A673 (cell line): ENCODE measurements around the gene TEPSIN. TPM values are rescaled to one million over a fixed set of nuclear protein-coding genes. Genes with fewer than 3 reads are reported as not detected.

Source experiments
- BruUV-seq: library from RNA; stranded (reverse); fragments of 400-500 nt; replicated peaks from 2 replicates; lab custom pipeline; 2021; lab: Mats Ljungman, UMichigan
- CTCF ChIA-PET: fragments of 300-600 bp; sonication (Branson Sonifier 250); formaldehyde crosslinking; loops from one replicate; lab custom pipeline; 2022; ENCODE audit warnings: antibody characterized with exemption; lab: Charles Lee
- POLR2A ChIA-PET: fragments of 300-600 bp; sonication (Branson Sonifier 250); formaldehyde crosslinking; loops from one replicate; lab custom pipeline; 2022; ENCODE audit warnings: antibody characterized with exemption; ENCODE audit not compliant: low non-redundant PET; lab: Charles Lee
- DNase-seq: peaks from one replicate; pipeline ENCODE4 v3.0.0-alpha.2; 2015; ENCODE audit warnings: low spot score
- H3K27ac ChIP-seq: fragments of 200-600 bp; sonication (generic); 2 replicates; pipeline ENCODE4 v1.5.1; 2016; ENCODE audit warnings: mixed run types, low read depth, mild to moderate bottlenecking, mixed read lengths, antibody characterized with exemption, low read length; ENCODE audit not compliant: poor library complexity, severe bottlenecking
- H3K27me3 ChIP-seq: fragments of 200-600 bp; sonication (generic); replicated peaks from 2 replicates; pipeline ENCODE4 v1.6.1; 2017; ENCODE audit warnings: mixed run types, low read depth, mild to moderate bottlenecking, mixed read lengths, antibody characterized with exemption, low read length; ENCODE audit not compliant: insufficient read depth, poor library complexity
- H3K36me3 ChIP-seq: fragments of 200-600 bp; sonication (generic); 2 replicates; pipeline ENCODE4 v1.6.1; 2016; ENCODE audit warnings: mixed run types, mild to moderate bottlenecking, mixed read lengths, antibody characterized with exemption, low read length; ENCODE audit not compliant: insufficient read depth, poor library complexity, severe bottlenecking
- H3K4me1 ChIP-seq: fragments of 200-600 bp; sonication (generic); 2 replicates; pipeline ENCODE4 v1.6.1; 2017; ENCODE audit warnings: mixed run types, mild to moderate bottlenecking, mixed read lengths, antibody characterized with exemption, low read length; ENCODE audit not compliant: insufficient read depth, poor library complexity, severe bottlenecking
- H3K4me3 ChIP-seq: fragments of 200-600 bp; sonication (generic); 2 replicates; pipeline ENCODE4 v1.5.1; 2016; ENCODE audit warnings: low read depth, mixed run types, mild to moderate bottlenecking, mixed read lengths, low read length; ENCODE audit not compliant: poor library complexity, severe bottlenecking
- H3K9me3 ChIP-seq: fragments of 200-600 bp; sonication (generic); 2 replicates; pipeline ENCODE4 v1.6.1; 2016; ENCODE audit warnings: mixed run types, low read depth, mild to moderate bottlenecking, mixed read lengths, antibody characterized with exemption, low read length; ENCODE audit not compliant: poor library complexity, severe bottlenecking
- EZH2 ChIP-seq: fragments of 200-600 bp; sonication (generic); IDR thresholded peaks from 2 replicates; pipeline ENCODE4 v1.6.1; 2017; ENCODE audit warnings: borderline replicate concordance, low read depth, mild to moderate bottlenecking, mixed read lengths, antibody characterized with exemption, low read length; ENCODE audit not compliant: poor library complexity, severe bottlenecking
- intact Hi-C: fragments of 100-400 bp; cut with micrococcal nuclease; formaldehyde crosslinking; loops from one replicate; pipeline ENCODE4 v1.10.0; 2022; ENCODE audit not compliant: unreplicated experiment
- total RNA-seq: library from RNA; stranded (reverse); gene quantifications from 2 replicates; pipeline ENCODE4 v1.2.3, GENCODE V29; 2021
- TF ChIP-seq, protein P1 (sequence below): fragments of 300-800, 200-600 bp; sonication (generic); conservative IDR thresholded peaks from 2 replicates; pipeline ENCODE4 v1.5.1; 2017; ENCODE audit warnings: low read depth, mild to moderate bottlenecking, antibody characterized with exemption, low read length, moderate library complexity, mixed read lengths

TEPSIN gene
- total RNA-seq, 1 experiment from 2014 or later = 36.1 TPM

DNA sequence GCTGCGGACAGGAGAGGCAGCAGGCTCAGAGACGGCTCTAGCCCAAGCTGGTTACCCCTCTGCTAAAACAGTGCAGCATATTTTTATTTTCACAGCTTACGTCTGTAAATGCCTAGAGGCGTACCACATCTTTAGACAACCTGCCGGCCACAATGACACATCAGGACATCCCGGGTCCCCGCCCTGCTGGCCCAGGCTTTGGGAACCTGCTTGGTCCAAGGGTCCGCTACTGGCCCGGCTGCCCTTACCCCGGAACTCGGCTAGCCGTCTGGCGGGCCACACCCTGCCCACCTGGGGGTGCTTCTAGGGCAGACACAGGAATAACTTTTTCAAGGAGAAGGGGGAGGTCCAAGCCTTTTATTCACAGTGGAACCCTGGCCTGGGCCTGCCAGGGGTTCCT lies 20.4 kb downstream of the TEPSIN start:
- H3K4me3 ChIP-seq = no peak overlapping the region
- intact Hi-C loops = no loop called here
- no peak for TF ChIP-seq EZH2
- TF ChIP-seq, protein P1, sequence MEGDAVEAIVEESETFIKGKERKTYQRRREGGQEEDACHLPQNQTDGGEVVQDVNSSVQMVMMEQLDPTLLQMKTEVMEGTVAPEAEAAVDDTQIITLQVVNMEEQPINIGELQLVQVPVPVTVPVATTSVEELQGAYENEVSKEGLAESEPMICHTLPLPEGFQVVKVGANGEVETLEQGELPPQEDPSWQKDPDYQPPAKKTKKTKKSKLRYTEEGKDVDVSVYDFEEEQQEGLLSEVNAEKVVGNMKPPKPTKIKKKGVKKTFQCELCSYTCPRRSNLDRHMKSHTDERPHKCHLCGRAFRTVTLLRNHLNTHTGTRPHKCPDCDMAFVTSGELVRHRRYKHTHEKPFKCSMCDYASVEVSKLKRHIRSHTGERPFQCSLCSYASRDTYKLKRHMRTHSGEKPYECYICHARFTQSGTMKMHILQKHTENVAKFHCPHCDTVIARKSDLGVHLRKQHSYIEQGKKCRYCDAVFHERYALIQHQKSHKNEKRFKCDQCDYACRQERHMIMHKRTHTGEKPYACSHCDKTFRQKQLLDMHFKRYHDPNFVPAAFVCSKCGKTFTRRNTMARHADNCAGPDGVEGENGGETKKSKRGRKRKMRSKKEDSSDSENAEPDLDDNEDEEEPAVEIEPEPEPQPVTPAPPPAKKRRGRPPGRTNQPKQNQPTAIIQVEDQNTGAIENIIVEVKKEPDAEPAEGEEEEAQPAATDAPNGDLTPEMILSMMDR = no peak
- POLR2A ChIA-PET = no interaction called here
- no peaks in the 10 kb centered on the region for H3K36me3 ChIP-seq
- no TSS peak for BruUV-seq
- no peaks in the 10 kb centered on the region for H3K27me3 ChIP-seq
- no peak overlapping the region for H3K27ac ChIP-seq
- H3K4me1 ChIP-seq = peaks cover 8% of the 10 kb centered on the region
- H3K9me3 ChIP-seq = no peaks in the 10 kb centered on the region
- CTCF ChIA-PET = no interaction called here
- no peak for DNase-seq

DNA sequence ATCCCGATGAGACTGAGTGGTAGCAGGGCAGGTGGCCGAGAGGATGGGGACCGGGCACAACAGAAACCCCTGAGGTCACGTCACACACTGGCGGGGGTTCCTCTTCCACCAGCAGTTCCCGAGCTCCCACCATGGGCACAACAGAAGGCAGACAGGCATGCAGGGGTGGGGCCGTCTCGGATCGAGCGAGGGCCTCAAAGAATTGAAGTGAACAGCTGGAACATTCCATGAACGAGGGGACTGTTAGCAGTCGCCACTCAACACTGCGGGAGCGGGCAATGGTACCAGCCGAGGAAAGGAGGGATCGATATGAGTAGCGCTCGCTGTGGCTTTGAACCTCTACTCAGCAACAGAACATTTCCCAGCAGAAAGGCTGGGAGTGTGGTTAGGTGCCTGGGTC lies 21.4 kb downstream of the TEPSIN start:
- TF ChIP-seq, protein P1 = no peak
- TF ChIP-seq EZH2 = no peak
- H3K27ac ChIP-seq = no peak overlapping the region
- intact Hi-C loops = no loop called here
- no peaks in the 10 kb centered on the region for H3K9me3 ChIP-seq
- BruUV-seq = no TSS peak
- H3K36me3 ChIP-seq = no peaks in the 10 kb centered on the region
- ChIA-PET CTCF (no interaction called here), POLR2A (no interaction called here)
- DNase-seq = no peak
- no peak overlapping the region for H3K4me3 ChIP-seq
- H3K4me1 ChIP-seq = peaks cover 5% of the 10 kb centered on the region
- no peaks in the 10 kb centered on the region for H3K27me3 ChIP-seq

DNA sequence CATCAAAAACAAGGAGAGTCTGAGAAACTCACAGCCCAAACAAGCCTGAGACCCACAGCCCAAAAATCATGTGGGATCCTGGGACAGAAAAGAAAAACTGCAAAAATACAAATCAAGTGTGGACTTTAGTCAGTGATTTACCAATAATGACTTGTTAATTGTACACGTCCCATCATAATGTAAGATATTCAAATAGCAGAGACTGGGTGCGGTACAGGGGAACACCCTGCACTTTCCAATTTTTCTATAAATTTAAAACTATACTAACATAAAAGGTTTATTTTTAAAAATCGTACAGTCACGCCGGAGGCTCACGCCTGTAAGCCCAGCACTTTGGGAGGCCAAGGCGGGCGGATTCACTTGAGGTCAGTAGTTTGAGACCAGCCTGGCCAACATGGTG lies 24.9 kb downstream of the TEPSIN start:
- no peaks in the 10 kb centered on the region for H3K36me3 ChIP-seq
- ChIA-PET POLR2A (no interaction called here), CTCF (no interaction called here)
- intact Hi-C loops = no loop called here
- no peak for DNase-seq
- TF ChIP-seq, protein P1 = no peak
- TF ChIP-seq EZH2 = no peak
- H3K27ac ChIP-seq = no peak overlapping the region
- no peaks in the 10 kb centered on the region for H3K27me3 ChIP-seq
- no peaks in the 10 kb centered on the region for H3K4me1 ChIP-seq
- H3K9me3 ChIP-seq = no peaks in the 10 kb centered on the region
- no TSS peak for BruUV-seq
- no peak overlapping the region for H3K4me3 ChIP-seq
